ENCODE data around the gene SMIM20.

GRCh38 chr4:25900310-25900709, 13.7 kb upstream of the SMIM20 start:
- TF ChIP-seq, protein P1, sequence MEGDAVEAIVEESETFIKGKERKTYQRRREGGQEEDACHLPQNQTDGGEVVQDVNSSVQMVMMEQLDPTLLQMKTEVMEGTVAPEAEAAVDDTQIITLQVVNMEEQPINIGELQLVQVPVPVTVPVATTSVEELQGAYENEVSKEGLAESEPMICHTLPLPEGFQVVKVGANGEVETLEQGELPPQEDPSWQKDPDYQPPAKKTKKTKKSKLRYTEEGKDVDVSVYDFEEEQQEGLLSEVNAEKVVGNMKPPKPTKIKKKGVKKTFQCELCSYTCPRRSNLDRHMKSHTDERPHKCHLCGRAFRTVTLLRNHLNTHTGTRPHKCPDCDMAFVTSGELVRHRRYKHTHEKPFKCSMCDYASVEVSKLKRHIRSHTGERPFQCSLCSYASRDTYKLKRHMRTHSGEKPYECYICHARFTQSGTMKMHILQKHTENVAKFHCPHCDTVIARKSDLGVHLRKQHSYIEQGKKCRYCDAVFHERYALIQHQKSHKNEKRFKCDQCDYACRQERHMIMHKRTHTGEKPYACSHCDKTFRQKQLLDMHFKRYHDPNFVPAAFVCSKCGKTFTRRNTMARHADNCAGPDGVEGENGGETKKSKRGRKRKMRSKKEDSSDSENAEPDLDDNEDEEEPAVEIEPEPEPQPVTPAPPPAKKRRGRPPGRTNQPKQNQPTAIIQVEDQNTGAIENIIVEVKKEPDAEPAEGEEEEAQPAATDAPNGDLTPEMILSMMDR (IDR thresholded peaks at IDR 0.05 in 4 of 5, conservative IDR thresholded peaks at IDR 0.05 in 1 of 5) = no peak
- TF ChIP-seq POLR2A (IDR thresholded peaks at IDR 0.05) = no peak

Measured in gastrocnemius medialis (tissue), 4 donors.